WERI-Rb-1 (cell line): ENCODE results near the gene ALG5.

ENCODE experiments used
- DNase-seq: peaks from one replicate; pipeline ENCODE4 v3.0.0-alpha.2; 2020
- H3K27ac ChIP-seq: fragments of 250-450 bp; sonication (Bioruptor Pico); 2 replicates; pipeline ENCODE4 v1.5.1; 2020; ENCODE audit warnings: mild to moderate bottlenecking, moderate library complexity
- H3K27me3 ChIP-seq: fragments of 250-450 bp; sonication (Bioruptor Pico); 2 replicates; pipeline ENCODE4 v1.5.1; 2021; ENCODE audit warnings: mild to moderate bottlenecking, low read depth, moderate library complexity; ENCODE audit not compliant: insufficient read depth, severe bottlenecking
- H3K36me3 ChIP-seq: fragments of 250-450 bp; sonication (Bioruptor Pico); 2 replicates; pipeline ENCODE4 v1.5.1; 2020; ENCODE audit warnings: mild to moderate bottlenecking, moderate library complexity
- H3K4me3 ChIP-seq: 2 replicates; pipeline ENCODE4 v1.5.1; 2011; ENCODE audit warnings: low read depth, mild to moderate bottlenecking, control low read depth, low read length
- H3K9me3 ChIP-seq: fragments of 250-450 bp; sonication (Bioruptor Pico); 2 replicates; pipeline ENCODE4 v1.5.1; 2021; ENCODE audit warnings: mild to moderate bottlenecking, moderate library complexity; ENCODE audit not compliant: severe bottlenecking
- TF ChIP-seq, protein P1 (sequence below): IDR thresholded peaks from 2 replicates; pipeline ENCODE4 v1.5.1; 2011; ENCODE audit warnings: low read depth, mild to moderate bottlenecking, control low read depth, inconsistent platforms, low read length

The ALG5 gene

DNA sequence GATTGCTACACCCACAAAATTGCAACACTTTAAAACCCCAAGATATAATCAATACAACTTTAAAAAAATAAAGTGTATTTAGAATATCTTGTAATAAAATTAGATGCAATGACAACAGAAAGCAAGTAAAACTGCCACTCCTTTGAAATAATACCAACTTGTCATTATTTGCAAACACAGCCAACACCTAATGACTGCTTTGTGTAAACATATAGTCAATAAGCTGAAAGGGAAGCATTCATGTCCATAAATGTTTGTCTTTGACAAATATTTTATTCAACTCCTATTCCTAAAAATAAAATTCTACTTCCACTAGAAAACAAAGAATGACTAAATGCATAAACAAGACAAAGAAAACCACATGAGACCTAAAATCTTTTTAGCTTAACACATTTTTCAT, 85.7 kb downstream of the ALG5 start:
- TF ChIP-seq, protein P1, sequence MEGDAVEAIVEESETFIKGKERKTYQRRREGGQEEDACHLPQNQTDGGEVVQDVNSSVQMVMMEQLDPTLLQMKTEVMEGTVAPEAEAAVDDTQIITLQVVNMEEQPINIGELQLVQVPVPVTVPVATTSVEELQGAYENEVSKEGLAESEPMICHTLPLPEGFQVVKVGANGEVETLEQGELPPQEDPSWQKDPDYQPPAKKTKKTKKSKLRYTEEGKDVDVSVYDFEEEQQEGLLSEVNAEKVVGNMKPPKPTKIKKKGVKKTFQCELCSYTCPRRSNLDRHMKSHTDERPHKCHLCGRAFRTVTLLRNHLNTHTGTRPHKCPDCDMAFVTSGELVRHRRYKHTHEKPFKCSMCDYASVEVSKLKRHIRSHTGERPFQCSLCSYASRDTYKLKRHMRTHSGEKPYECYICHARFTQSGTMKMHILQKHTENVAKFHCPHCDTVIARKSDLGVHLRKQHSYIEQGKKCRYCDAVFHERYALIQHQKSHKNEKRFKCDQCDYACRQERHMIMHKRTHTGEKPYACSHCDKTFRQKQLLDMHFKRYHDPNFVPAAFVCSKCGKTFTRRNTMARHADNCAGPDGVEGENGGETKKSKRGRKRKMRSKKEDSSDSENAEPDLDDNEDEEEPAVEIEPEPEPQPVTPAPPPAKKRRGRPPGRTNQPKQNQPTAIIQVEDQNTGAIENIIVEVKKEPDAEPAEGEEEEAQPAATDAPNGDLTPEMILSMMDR = no peak
- Histone ChIP-seq H3K27me3 (no peaks in the 10 kb centered on the region), H3K4me3 (no peak overlapping the region), H3K27ac (no peak overlapping the region), H3K9me3 (no peaks in the 10 kb centered on the region), H3K36me3 (no peaks in the 10 kb centered on the region)
- no peak for DNase-seq

DNA sequence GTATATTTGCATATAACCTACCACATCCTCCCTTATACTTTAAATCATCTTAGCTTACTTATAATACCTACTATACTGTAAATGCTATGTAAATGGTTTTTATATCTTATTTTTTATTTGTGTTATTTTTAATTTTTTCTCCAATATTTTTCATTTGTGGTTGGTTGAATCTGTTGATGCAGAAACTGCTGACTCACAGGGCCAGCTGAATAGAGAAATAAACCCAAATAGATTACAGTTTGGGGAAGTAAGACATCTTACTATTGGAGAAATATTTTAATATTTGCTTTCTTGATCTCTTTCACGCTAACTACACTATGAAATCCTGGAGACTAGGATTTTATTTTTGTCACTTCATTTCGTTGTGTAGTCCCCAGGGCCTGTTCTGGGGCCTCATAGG, 86.2 kb downstream of the ALG5 start:
- Histone ChIP-seq H3K9me3 (no peaks in the 10 kb centered on the region), H3K27me3 (no peaks in the 10 kb centered on the region), H3K36me3 (no peaks in the 10 kb centered on the region), H3K4me3 (no peak overlapping the region), H3K27ac (no peak overlapping the region)
- TF ChIP-seq, protein P1 = no peak
- no peak for DNase-seq

DNA sequence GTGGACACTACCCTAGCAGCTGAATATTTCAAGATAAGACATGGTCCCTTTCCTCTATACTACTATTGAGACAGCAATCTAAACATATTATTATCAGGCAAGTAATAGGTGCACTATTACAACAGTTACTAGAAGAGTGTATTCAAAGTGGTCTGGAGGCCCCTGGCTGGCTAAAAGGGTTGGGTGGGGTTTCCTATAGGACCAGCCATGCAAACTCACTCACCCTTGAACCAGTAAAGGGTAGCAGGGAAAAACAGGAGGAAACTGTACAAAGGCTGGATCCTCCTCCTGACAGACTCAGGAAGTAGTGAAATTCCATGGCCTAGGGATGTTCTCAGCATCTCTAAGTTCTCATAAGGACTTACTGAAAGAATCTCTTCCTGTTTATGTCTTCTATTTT, 86.8 kb downstream of the ALG5 start:
- Histone ChIP-seq H3K27me3 (no peaks in the 10 kb centered on the region), H3K4me3 (no peak overlapping the region), H3K9me3 (no peaks in the 10 kb centered on the region), H3K27ac (no peak overlapping the region), H3K36me3 (no peaks in the 10 kb centered on the region)
- TF ChIP-seq, protein P1 = no peak
- DNase-seq = no peak

GRCh38 chr13:36910545-36910944, 88.6 kb downstream of the ALG5 start:
- Histone ChIP-seq H3K9me3 (no peaks in the 10 kb centered on the region), H3K36me3 (no peaks in the 10 kb centered on the region), H3K27me3 (no peaks in the 10 kb centered on the region), H3K4me3 (no peak overlapping the region), H3K27ac (no peak overlapping the region)
- TF ChIP-seq, protein P1 = no peak
- no peak for DNase-seq

GRCh38 chr13:36907821-36908220, 91.3 kb downstream of the ALG5 start:
- Histone ChIP-seq H3K27me3 (no peaks in the 10 kb centered on the region), H3K4me3 (no peak overlapping the region), H3K9me3 (no peaks in the 10 kb centered on the region), H3K36me3 (no peaks in the 10 kb centered on the region), H3K27ac (no peak overlapping the region)
- no peak for DNase-seq
- TF ChIP-seq, protein P1 = no peak

DNA sequence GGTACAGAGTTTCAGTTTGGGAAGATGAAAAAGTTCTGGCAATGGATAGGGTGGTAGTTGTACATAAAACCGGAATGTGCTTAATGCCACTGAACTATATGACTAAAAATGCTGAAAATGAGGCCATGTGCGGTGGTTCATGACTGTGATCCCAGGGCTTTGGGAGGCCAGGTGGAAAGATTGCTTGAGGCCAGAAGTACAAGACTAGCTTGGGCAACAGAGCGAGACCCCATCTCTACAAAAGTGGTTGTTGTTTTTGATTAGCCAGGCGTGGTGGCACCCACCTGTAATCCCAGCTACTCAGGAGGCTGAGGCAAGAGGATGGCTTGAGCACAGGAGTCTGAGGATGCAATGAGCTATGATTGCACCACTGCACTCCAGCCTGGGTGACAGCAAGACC, 91.9 kb downstream of the ALG5 start:
- H3K27me3 ChIP-seq = no peaks in the 10 kb centered on the region
- TF ChIP-seq, protein P1 = no peak
- no peak overlapping the region for H3K27ac ChIP-seq

More for the DNA sequence above, 91.9 kb downstream of the ALG5 start:
- H3K36me3 ChIP-seq = no peaks in the 10 kb centered on the region
- DNase-seq = no peak
- no peaks in the 10 kb centered on the region for H3K9me3 ChIP-seq
- H3K4me3 ChIP-seq = no peak overlapping the region
